ENCODE measurements around the gene SLF2.
"Not testable (repeated sequence)": the region's sequence is repeated elsewhere in the genome, so short reads cannot be mapped to it uniquely, and the experiment has no call there.

The SLF2 gene

GRCh38 chr10:100881556-100882213 lies 31.1 kb upstream of the SLF2 start:
- no peak for DNase-seq

- DNase-seq: peak; percentile 44
Measured at GRCh38 chr10:100882252-100882651, 30.5 kb upstream of the SLF2 start.

DNA sequence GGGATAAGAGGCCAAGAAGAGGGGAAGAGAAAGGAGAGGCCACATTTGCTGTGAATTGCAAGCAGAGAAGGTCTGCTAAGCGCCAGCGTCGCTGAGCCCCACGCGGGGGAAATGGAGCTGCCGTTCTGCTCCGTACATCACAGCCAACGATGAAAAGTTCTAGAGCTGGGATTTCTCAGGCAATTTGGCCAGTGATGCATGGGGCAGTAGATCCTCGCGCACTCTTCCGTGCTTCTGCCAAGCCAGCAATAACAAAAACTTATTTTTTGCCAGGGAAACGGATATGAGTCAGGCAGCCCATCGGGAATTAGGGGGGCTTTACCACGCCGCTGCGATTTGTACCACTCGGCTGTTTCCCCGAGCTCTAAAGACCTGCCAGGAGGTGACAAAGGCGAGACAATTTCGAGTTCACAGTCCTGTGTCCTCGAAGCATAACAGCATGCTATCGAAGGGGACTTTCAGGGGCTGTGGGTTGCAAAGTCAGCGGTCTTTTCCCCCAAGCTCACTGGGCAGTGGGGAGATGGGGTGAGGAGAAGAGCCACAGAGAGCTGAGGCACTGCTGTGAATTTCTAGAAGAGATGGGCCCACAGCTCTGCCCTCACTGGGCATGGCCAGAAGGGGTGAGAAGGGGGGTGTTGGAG lies 30.0 kb upstream of the SLF2 start:
- no peak for DNase-seq

GRCh38 chr10:100883312-100883821 lies 29.4 kb upstream of the SLF2 start:
- peak; percentile 23 for DNase-seq

DNA sequence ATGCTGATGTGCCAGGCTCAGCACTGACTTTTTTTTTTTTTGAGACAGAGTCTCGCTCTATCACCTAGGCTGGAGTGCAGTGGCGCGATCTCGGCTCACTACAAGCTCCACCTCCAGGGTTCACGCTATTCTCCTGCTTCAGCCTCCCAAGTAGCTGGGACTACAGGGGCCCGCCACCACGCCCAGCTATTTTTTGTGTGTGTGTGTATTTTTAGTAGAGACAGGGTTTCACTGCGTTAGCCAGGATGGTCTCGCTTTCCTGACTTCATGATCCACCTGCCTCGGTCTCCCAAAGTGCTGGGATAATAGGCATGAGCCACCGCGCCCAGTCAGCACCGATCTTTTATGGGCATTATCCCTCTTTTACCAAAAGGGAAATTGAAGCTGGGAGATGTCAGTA lies 27.2 kb upstream of the SLF2 start:
- not testable (repeated sequence) for DNase-seq

- DNase-seq: no peak
Measured at GRCh38 chr10:100886091-100886490, 26.7 kb upstream of the SLF2 start.

DNA sequence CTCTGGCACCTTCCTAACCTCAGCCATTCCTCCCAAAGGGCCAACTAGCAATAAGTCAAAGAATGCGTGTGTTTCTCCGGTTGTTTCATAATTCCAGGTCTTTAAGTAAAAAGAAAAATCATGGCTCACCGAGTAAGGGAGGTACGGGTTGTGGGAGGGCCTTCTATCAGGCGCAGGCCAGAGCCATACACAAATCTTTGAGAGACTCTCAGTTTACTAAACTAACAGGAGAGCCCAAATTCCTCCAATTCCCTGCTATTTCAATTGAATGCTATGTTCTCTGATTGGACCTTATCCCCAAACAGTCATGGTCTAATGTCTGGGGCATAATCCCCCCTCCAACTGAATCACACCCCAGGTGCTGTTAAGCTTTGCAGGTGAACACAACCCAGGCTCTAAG lies 26.2 kb upstream of the SLF2 start:
- no peak for DNase-seq

DNA sequence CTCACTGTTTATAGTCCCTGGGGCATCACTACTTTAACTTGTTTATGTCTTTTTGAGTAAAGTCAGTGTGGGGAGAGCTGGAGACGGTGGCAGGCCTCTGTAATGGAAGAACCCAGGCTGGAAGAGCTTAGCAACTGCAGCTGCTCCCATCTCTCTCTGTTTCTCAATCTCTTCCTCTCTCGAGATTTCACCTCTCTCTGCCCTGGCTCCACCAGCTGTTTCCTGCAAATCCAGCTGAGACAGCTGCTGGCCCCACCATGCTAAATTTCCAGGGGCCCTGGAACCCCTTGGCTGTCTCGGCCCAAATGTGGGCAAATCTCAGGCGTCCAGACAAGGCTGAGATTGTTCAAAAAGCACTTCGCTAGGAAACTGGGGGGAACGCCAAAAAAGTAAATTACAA lies 25.8 kb upstream of the SLF2 start:
- DNase-seq: peak; percentile 39

- DNase-seq: no peak
Measured at GRCh38 chr10:100887761-100888296, 24.9 kb upstream of the SLF2 start.

- DNase-seq: peak; percentile 19
Measured at GRCh38 chr10:100888957-100889356, 23.8 kb upstream of the SLF2 start.

- DNase-seq: no peak
Measured at GRCh38 chr10:100889546-100889945, 23.2 kb upstream of the SLF2 start.

GRCh38 chr10:100890141-100890672 lies 22.6 kb upstream of the SLF2 start:
- no peak for DNase-seq

DNA sequence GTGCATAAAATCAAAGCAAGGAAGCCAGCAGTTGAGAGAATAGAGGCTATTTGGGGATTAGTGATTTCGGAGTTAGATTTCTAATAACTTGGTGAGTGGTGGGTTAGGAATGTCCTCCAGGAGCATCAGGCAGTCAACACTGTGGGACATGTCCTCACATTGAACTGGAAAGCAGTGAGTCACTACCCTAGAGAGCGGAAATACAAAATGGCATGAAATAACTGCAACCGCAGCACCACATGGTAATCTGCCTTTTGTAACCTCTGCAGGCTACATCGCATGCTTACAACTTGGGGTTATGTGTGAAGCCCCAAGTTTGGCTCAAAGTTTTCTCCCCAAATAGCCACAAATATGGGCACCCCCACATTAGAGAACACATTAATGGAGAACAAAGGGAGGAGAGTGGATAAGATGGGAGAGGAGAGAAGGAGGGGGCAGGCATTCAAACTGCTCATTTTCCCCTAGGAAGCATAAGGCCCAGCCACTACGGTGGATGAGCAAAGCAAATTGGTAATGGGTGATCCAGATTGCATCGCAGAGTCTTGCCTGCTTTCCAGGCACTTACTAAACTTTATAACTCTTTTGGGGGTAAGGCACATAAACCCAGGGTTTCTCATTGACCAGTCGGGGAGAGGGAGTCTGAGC lies 22.0 kb upstream of the SLF2 start:
- no peak for DNase-seq

DNA sequence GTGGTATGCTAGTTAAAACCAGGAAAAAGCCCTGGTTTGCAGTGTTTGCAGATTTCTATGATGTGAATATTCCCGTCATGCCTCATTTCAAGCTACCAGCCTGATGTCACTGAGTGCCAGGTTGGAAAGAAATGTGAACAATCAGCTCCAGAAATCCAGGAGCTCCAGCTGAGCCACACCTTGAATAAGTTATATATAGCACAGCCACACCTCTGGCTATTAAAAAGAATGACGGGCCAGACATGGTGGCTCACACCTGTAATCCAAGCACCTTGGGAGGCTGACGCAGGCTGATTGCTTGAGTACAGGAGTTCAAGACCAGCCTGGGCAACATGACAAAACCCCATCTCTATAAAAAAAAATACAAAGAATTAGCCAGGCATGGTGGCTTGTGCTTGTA lies 18.7 kb upstream of the SLF2 start:
- no peak for DNase-seq

- no peak for DNase-seq
Measured at GRCh38 chr10:100894589-100895294, 18.0 kb upstream of the SLF2 start.

DNA sequence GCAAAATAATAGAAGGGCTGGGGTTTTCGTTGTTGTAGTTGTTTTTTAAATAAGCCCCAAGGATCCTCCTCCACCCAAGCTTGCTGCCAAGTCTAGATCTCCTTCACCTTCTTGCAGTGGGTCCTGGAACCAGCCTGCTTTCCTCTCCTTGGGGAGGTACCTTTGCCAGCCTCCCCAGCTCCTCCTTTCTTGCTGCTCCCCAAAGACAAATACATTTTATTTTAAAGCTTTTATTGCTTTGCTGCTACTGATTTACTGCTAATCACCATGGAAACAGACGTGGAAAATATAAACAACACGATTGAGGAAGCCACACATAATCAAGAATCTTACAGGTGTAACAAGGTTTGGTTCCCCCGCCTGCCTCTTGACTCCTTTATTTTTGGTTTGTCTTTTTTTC lies 17.4 kb upstream of the SLF2 start:
- no peak for DNase-seq

GRCh38 chr10:100895896-100896295 lies 16.9 kb upstream of the SLF2 start:
- DNase-seq: peak; percentile 89

DNA sequence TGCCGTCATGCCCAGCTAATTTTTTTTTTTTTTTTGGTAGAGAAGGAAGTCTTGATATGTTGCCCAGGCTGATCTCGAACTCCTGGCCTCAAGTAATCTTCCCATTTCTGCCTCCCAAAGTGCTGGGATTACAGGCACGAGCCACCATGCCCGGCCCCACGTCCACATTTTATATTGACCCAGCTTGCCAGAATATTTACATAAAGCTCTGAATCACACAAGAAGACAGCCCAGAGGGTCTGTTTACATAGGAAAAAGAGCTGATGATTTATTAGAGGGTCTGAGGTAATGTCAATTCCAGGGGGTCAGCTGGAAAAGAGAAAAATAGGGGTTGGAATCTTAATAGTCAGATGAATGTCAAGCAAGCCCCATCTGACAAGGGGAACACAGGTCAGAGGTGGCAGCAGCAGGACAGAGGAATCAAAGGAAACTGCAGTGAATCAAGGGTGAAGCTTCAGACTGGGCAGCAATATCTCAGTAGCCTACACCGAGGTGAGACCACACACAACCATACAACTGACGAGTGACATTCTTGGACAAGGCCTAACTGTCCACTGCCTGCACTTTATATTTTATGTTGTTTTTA lies 15.8 kb upstream of the SLF2 start:
- DNase-seq: peak; percentile 34

DNA sequence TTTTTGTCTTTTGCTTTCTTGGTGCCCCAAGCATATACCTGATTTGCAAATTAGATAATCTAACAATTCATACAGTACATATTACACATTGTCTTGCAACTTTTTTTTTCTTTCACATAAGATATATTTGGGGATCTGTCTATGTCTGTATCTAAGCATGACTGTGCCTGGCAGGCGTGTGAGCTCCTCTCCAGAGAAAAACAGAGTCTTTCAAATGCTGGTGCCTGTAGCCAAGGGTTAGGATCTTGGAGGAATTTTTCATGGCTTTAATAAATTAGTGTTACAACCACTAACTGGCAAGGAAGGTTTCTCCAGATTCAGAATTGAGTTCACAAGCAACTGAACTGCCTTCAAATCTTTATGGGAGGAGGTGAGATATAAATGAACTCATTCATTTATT lies 14.8 kb upstream of the SLF2 start:
- DNase-seq: no peak

DNA sequence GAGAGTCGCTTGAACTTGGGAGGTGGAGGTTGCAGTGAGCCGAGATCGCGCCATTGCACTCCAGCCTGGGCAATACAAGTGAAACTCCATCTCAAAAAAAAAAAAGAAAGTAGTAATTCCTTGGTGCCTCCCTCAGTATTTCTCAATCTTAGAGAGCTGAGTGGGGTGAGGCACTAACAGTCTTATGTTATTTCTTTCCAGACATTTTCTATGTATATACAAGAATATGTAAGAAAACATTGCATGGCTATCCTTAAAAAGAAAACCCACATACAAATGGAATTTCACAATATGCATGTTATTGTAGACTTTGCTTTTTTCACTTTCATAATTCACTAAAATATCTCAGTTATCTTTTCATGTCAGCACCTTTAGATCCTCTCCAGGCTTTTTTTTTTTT lies 13.6 kb upstream of the SLF2 start:
- no peak for DNase-seq

- DNase-seq: peak; percentile 60
Measured at GRCh38 chr10:100901051-100901450, 11.7 kb upstream of the SLF2 start.

GRCh38 chr10:100902622-100903021 lies 10.1 kb upstream of the SLF2 start:
- no peak for DNase-seq

- peak; percentile 68 for DNase-seq
Measured at GRCh38 chr10:100904917-100905316, 7.8 kb upstream of the SLF2 start.

All from NCI-H82 (cell line).